ENCODE data around the gene MYLK4. TPM values are rescaled to one million over a fixed set of nuclear protein-coding genes. Genes with fewer than 3 reads are reported as not detected.

Gene MYLK4
- polyA plus RNA-seq (2012; ENCODE audit: missing spikeins), result 0.06 TPM

- no peak for DNase-seq (ENCODE audit: insufficient read length)
- TF ChIP-seq TAF1 (IDR thresholded peaks at IDR 0.05; ENCODE audit: borderline replicate concordance, low read depth, low read length) (no peak), POLR2AphosphoS5 (IDR thresholded peaks at IDR 0.05; ENCODE audit: low read depth, low read length) (no peak), POLR2A (IDR thresholded peaks at IDR 0.05; ENCODE audit: low read depth, low read length) (no peak)
- no peak for FAIRE-seq
Measured at GRCh38 chr6:2750832-2751231, at the start of gene MYLK4. Gene MYLK4, minus strand, starts transcription at chr6:2750922. Its CDS starts 1,628 bp downstream, at chr6:2749294.

GRCh38 chr6:2799936-2800527, 49.3 kb upstream of the MYLK4 start:
- no peak for DNase-seq (ENCODE audit: insufficient read length)
- FAIRE-seq, result no peak
- TF ChIP-seq POLR2AphosphoS5 (IDR thresholded peaks at IDR 0.05; ENCODE audit: low read depth, low read length) (no peak), POLR2A (IDR thresholded peaks at IDR 0.05; ENCODE audit: low read depth, low read length) (no peak), TAF1 (IDR thresholded peaks at IDR 0.05; ENCODE audit: borderline replicate concordance, low read depth, low read length) (no peak)

- DNase-seq (ENCODE audit: insufficient read length), result no peak
- no peak for TF ChIP-seq POLR2AphosphoS5 (IDR thresholded peaks at IDR 0.05; ENCODE audit: low read depth, low read length)
- TF ChIP-seq TAF1 (IDR thresholded peaks at IDR 0.05; ENCODE audit: borderline replicate concordance, low read depth, low read length), result no peak
- no peak for TF ChIP-seq POLR2A (IDR thresholded peaks at IDR 0.05; ENCODE audit: low read depth, low read length)
- no peak for FAIRE-seq
Measured at GRCh38 chr6:2798586-2799134, 47.9 kb upstream of the MYLK4 start.

- no peak for TF ChIP-seq POLR2AphosphoS5 (IDR thresholded peaks at IDR 0.05; ENCODE audit: low read depth, low read length)
- TF ChIP-seq POLR2A (IDR thresholded peaks at IDR 0.05; ENCODE audit: low read depth, low read length), result no peak
- TF ChIP-seq TAF1 (IDR thresholded peaks at IDR 0.05; ENCODE audit: borderline replicate concordance, low read depth, low read length), result no peak
- DNase-seq (ENCODE audit: insufficient read length) (no peak), FAIRE-seq (no peak)
Measured at GRCh38 chr6:2797564-2798031, 46.9 kb upstream of the MYLK4 start.

- no peak for TF ChIP-seq POLR2AphosphoS5 (IDR thresholded peaks at IDR 0.05; ENCODE audit: low read depth, low read length)
- no peak for TF ChIP-seq POLR2A (IDR thresholded peaks at IDR 0.05; ENCODE audit: low read depth, low read length)
- no peak for TF ChIP-seq TAF1 (IDR thresholded peaks at IDR 0.05; ENCODE audit: borderline replicate concordance, low read depth, low read length)
- FAIRE-seq (no peak), DNase-seq (ENCODE audit: insufficient read length) (no peak)
Measured at GRCh38 chr6:2796861-2797260, 46.1 kb upstream of the MYLK4 start.

- FAIRE-seq (no peak), DNase-seq (ENCODE audit: insufficient read length) (no peak)
Measured at GRCh38 chr6:2795956-2796355, 45.2 kb upstream of the MYLK4 start.

GRCh38 chr6:2795162-2795561, 44.4 kb upstream of the MYLK4 start:
- FAIRE-seq (no peak), DNase-seq (ENCODE audit: insufficient read length) (no peak)
- TF ChIP-seq POLR2AphosphoS5 (IDR thresholded peaks at IDR 0.05; ENCODE audit: low read depth, low read length), result no peak
- TF ChIP-seq POLR2A (IDR thresholded peaks at IDR 0.05; ENCODE audit: low read depth, low read length), result no peak
- TF ChIP-seq TAF1 (IDR thresholded peaks at IDR 0.05; ENCODE audit: borderline replicate concordance, low read depth, low read length), result no peak

More at GRCh38 chr6:2795956-2796355, 45.2 kb upstream of the MYLK4 start:
- TF ChIP-seq TAF1 (IDR thresholded peaks at IDR 0.05; ENCODE audit: borderline replicate concordance, low read depth, low read length), result no peak
- TF ChIP-seq POLR2AphosphoS5 (IDR thresholded peaks at IDR 0.05; ENCODE audit: low read depth, low read length), result no peak
- TF ChIP-seq POLR2A (IDR thresholded peaks at IDR 0.05; ENCODE audit: low read depth, low read length), result no peak

- no peak for DNase-seq (ENCODE audit: insufficient read length)
- FAIRE-seq, result no peak
- TF ChIP-seq TAF1 (IDR thresholded peaks at IDR 0.05; ENCODE audit: borderline replicate concordance, low read depth, low read length) (no peak), POLR2AphosphoS5 (IDR thresholded peaks at IDR 0.05; ENCODE audit: low read depth, low read length) (no peak), POLR2A (IDR thresholded peaks at IDR 0.05; ENCODE audit: low read depth, low read length) (no peak)
Measured at GRCh38 chr6:2794171-2794730, 43.5 kb upstream of the MYLK4 start.

- TF ChIP-seq TAF1 (IDR thresholded peaks at IDR 0.05; ENCODE audit: borderline replicate concordance, low read depth, low read length), result no peak
- no peak for TF ChIP-seq POLR2A (IDR thresholded peaks at IDR 0.05; ENCODE audit: low read depth, low read length)
- no peak for TF ChIP-seq POLR2AphosphoS5 (IDR thresholded peaks at IDR 0.05; ENCODE audit: low read depth, low read length)
- no peak for FAIRE-seq
- DNase-seq (ENCODE audit: insufficient read length), result no peak
Measured at GRCh38 chr6:2793534-2794151, 42.9 kb upstream of the MYLK4 start.

- no peak for FAIRE-seq
Measured at GRCh38 chr6:2792330-2793110, 41.8 kb upstream of the MYLK4 start.

GRCh38 chr6:2791450-2791974, 40.8 kb upstream of the MYLK4 start:
- TF ChIP-seq POLR2A (IDR thresholded peaks at IDR 0.05; ENCODE audit: low read depth, low read length), result no peak
- TF ChIP-seq POLR2AphosphoS5 (IDR thresholded peaks at IDR 0.05; ENCODE audit: low read depth, low read length), result no peak
- no peak for TF ChIP-seq TAF1 (IDR thresholded peaks at IDR 0.05; ENCODE audit: borderline replicate concordance, low read depth, low read length)
- no peak for FAIRE-seq

More at GRCh38 chr6:2792330-2793110, 41.8 kb upstream of the MYLK4 start:
- DNase-seq (ENCODE audit: insufficient read length), result no peak
- no peak for TF ChIP-seq POLR2AphosphoS5 (IDR thresholded peaks at IDR 0.05; ENCODE audit: low read depth, low read length)
- no peak for TF ChIP-seq POLR2A (IDR thresholded peaks at IDR 0.05; ENCODE audit: low read depth, low read length)
- TF ChIP-seq TAF1 (IDR thresholded peaks at IDR 0.05; ENCODE audit: borderline replicate concordance, low read depth, low read length), result no peak

More at GRCh38 chr6:2791450-2791974, 40.8 kb upstream of the MYLK4 start:
- no peak for DNase-seq (ENCODE audit: insufficient read length)

Measured in GM12892 (cell line).